Erythroblast (primary cell): ENCODE data around the gene RBL1.
"Not testable (repeated sequence)": the region's sequence is repeated elsewhere in the genome, so short reads cannot be mapped to it uniquely, and the experiment has no call there.

Experiments used
- DNase-seq, 2 experiments: peaks; one replicate each; lab custom pipeline; 2025; lab: John Stamatoyannopoulos, UW
- GATA1 ChIP-seq: IDR thresholded peaks from 2 replicates; pipeline ENCODE4 v1.6.1; 2011; ENCODE audit warnings: low read depth, mild to moderate bottlenecking, control low read depth, low read length, moderate library complexity
- POLR2A ChIP-seq: IDR thresholded peaks from 2 replicates; pipeline ENCODE4 v1.6.1; 2011; ENCODE audit warnings: mild to moderate bottlenecking, low read length

Gene RBL1

DNA sequence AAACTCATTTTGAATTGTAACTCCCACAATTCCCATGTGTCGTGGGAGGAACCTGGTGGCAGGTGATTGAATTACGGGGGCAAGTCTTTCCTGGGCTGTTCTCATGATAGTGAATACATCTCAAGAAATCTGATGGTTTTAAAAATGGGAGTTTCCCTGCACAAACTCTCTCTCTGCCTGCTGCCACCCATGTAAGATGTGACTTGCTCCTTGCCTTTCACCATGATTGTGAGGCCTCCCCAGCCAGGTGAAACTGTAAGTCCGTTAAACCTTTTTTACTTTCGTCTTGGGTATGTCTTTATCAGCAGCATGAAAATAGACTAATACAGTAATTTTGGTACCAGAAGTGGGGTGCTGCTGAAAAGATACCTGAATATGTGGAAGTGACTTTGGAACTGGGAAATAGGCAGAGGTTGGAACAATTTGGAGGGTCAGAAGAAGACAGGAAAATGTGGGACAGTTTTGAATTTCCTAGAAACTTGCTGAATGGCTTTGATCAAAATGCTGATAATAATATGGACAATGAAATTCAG lies 102.9 kb downstream of the RBL1 start:
- TF ChIP-seq POLR2A: no peak
- TF ChIP-seq GATA1: no peak
- no peak for DNase-seq

DNA sequence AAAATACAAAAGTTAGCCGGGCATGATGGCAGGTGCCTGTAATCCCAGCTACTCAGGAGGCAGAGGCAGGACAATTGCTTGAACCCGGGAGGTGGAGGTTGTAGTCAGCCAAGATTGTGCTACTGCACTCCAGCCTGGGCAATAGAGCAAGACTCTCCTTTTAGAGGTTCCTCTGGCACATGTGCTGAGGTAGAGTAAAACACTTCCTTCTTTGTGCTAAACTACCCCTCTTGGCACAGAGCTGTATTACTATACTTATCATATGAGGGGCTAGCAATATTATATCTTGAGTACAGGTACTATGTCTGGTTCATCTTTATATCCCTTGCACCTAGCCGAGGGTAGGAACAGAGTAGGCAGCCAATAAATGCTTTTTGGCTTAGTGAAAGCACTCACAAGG lies 104.1 kb downstream of the RBL1 start:
- TF ChIP-seq POLR2A (no peak), GATA1 (no peak)
- DNase-seq: no peak

DNA sequence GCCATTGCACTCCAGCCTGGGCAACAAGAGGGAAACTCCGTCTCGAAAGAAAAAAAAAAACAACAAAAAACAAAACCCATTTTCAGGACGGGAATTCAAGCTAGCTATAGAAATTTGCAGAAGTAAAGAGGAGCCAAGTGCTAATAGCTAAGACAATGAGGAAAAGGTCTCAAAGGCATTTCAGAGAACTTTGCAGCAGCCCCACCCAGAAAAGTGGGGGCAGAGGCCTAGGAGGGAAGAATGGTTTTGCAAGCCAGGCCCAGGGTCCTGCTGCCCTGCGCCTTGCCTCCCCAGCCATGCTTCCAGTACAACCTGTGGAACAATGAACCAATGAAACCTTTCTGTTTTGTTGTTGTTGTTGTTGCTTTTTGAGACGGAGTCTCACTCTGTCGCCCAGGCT lies 106.0 kb downstream of the RBL1 start:
- DNase-seq: no peak
- TF ChIP-seq GATA1 (no peak), POLR2A (no peak)

DNA sequence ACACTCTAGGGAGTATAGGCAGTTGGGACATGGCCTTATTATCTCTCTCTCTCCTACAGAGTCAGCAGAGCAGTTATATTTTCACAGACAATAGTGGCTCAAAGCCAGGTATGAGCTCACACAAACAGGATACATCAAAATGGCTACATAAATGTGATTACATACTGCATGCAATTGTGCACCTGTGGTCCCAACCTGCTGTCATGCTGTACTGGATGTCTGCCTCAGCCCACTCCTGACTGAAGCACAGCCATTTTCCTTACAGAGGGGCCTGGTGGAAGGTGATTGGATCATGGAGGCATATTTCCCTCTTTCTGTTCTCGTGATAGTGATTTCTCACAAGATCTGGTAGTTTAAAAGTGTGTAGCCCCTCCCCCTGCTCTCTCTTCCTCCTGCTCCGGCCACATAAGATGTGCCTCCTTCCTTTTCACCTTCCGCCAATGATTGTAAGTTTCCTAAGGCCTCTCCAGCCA lies 107.3 kb downstream of the RBL1 start:
- no peak for DNase-seq
- no peak for TF ChIP-seq POLR2A
- no peak for TF ChIP-seq GATA1

DNA sequence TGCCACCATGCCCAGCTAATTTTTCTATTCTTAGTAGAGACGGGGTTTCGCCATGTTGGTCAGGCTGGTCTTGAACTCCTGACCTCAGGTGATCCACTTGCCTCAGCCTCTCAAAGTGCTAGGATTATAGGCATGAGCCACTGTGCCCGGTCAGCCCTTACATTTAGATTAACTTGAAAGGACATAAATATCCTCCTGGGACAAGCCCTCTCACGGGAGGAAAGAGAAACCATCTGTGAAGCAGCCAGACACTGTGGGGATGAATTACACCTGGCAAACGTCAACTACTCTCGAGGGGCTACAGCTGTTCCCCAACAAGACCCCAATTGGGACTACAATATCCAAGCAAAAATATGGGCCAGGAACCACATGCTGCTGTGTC lies 111.5 kb downstream of the RBL1 start:
- no peak for DNase-seq
- TF ChIP-seq POLR2A: no peak
- no peak for TF ChIP-seq GATA1

DNA sequence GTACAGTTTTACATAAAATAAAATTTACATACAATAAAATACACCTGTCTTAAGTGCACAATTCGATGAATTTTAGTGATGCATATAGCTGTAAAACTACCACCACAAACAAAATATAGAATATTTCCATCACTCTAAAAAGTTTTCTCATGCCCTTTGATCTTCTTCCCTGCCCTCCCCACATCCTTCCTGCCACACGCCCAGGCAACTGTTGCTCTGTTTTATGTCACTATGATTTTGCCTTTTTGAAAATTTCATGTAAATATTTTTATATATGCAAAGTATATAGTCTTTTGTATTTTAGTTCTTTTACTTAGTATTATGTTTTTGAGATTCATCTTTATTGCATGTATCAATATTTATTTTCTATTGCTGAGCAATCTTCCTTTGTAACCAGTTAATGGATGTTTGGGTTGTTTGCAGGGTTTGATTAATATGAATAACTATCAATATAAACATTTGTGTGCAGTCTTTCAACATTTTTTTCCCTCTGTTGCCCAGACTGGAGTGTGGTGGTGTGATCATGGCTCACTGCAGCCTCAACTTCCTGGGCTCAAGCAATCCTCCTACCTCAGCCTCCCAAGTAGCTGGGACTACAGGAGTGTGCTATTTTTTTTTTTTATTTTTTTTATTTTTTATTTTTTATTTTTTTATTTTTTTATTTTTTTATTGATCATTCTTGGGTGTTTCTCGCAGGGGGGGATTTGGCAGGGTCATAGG lies 120.5 kb downstream of the RBL1 start:
- TF ChIP-seq GATA1 (no peak), POLR2A (no peak)
- DNase-seq: no peak

DNA sequence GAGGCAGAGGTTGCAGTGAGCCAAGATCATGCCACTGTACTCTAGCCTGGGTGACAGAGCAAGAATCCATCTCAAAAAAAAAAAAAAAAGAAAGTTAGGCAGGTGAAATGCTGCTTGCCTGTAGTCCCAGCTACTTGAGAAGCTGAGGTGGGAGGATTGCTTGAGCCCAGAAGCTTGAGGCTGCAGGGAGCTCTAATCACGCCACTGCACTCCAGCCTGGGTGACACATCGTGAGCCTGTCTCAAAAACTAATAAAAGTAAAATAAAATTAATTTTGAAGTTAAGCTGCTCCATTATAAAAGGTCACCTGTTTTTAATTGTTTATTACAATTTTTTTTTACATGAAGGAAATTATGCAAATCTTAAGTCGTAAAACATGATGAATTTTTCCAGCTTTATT lies 121.1 kb downstream of the RBL1 start:
- DNase-seq: no peak
- TF ChIP-seq POLR2A: no peak
- TF ChIP-seq GATA1: no peak

DNA sequence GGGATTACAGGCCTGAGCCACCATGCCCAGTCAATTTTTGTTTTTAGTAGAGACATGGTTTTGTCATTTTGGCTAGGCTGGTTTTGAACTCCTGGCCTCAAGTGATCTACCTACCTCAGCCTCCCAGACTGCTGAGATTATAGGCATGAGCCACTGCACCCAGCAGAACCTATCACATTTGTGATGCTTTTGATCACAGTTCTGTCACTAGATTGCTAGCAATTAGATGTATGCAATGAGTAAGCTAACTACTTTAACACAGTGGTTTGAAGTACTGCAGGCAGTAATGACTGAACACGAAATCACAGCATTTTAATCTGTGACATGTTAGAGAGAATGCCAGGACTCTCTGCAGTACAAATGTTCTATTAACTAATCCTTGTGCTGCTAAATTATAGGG lies 124.7 kb downstream of the RBL1 start:
- TF ChIP-seq GATA1 (no peak), POLR2A (no peak)

DNA sequence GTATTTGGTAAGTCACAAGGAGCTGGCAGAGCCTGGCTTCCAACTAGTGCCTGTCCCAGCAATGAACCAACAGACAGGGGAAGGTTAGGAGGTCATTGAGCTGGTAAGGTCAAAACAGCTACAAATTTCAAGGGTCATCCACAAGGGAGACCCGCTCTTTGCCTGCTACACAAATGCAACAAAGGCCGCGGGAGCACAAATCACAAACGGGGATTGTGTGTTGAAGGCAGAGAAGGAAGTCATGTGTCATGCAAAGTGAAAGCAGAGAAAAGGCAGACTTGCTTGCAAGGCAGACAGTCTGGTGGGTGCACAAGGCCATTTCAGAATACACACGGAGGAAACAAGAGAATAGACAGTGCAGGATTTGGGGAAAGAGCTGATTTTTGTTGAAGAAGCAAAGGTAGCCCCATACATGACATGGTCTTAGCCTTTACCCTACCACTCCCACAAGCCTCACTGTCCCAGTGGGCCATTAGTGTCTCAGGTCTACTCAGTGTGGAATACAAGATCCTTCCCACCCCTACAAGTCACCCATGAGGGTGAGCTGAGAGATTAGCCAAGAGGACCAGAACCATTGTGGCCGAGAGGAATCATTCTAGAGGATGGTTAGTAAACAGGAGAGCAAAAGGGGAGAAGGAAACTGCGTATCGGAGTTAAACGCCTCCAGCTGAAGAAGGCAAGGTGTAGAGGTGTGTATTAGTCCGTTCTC lies 126.2 kb downstream of the RBL1 start:
- DNase-seq: no peak
- TF ChIP-seq GATA1 (no peak), POLR2A (no peak)

More for the DNA sequence above, 124.7 kb downstream of the RBL1 start:
- DNase-seq: no peak

DNA sequence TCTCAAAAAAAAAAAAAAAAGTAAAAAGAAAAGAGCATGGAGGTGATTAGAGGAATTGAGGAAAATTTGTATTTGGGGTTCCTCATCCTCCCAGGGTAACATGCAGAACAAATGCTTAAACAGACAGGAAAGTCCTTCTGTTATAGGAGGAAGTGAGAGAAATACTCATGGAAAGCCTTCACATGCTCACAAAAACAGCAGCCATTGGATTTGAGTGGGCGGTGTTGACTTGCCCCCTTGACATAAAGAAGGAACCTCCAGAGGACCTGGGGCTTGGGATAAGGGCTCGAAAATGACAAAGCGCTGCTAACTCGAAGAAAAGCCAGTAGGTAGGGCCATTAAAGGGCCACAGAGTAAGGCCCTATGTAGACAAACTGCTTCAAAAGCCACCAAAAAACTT lies 126.7 kb downstream of the RBL1 start:
- no peak for DNase-seq
- TF ChIP-seq GATA1 (no peak), POLR2A (no peak)

DNA sequence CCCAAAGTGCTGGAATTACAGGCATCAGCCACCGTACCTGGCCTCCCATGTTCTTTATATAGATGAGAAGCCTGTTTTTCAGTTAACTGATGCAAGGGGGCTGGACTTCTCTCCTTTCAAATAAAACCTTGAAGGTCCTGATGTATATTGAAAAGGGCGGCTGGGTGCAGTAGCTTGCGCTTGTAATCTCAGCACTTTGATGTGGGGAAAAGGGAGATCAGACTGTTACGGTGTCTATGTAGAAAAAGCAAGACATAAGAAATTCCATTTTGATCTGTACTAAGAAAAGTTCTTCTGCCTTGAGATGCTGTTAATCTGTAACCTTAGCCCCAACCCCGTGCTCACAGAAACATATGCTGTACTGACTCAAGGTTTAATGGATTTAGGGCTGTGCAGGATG lies 128.2 kb downstream of the RBL1 start:
- no peak for TF ChIP-seq GATA1
- DNase-seq: no peak

DNA sequence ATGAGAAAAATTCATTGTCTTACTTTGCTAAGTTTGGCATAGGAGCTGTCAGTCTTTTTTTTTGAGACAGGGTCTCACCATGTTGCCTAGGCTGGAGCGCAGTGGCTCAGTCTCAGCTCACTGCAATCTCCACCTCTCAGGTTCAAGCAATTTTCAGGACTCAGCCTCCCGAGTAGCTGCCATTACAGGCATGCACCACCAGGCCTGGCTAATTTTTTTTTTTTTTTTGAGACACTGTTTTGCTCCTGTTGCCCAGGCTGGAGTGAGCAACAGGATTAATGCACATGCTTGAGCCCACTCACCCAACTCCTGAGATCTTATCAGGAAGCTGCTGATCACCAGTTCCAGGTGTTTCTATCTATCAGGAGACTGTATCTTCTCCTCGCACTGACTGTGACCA lies 128.8 kb downstream of the RBL1 start:
- not testable (repeated sequence) for DNase-seq

DNA sequence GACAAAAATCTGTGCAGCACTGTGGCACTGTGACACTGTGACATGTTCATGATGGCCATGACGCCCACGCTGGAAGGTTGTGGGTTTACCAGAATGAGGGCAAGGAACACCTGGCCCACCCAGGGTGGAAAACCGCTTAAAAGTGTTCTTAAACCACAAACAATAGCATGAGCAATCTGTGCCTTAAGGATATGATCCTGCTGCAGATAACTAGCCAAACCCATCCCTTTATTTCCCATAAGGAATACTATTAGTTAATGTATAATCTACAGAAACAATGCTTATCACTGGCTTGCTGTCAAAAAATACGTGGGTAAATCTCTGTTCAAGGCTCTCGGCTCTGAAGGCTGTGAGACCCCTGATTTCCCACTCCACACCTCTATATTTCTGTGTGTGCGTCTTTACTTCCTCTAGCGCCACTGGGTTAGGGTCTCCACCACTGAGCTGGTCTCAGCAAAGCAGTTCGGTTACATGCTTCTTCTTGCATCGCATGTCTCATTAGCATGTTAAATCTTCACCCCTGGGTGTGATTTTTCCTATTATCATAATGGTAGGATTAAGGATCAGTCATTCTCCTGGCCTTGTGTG lies 133.3 kb downstream of the RBL1 start:
- DNase-seq: not testable (repeated sequence)

DNA sequence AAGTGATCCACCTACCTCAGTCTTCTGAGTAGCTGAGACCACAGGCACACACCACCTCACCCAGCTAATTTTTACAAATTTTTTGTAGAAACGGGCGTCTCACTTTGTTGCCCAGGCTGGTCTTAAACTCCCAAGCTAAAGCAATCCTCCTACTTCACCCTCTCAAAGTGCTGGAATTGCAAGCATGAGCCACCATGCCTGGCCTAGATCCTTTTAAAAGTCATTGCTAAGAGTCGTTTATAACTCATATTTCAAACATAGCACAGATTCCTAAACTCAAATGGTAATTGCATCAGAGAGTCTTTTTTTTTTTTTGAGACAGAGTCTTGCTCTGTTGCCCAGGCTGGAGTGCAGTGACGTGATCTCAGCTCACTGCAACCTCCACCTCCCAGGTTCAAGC lies 136.6 kb downstream of the RBL1 start:
- no peak for DNase-seq
- TF ChIP-seq GATA1 (no peak), POLR2A (no peak)
